Measurements from ENCODE around the gene RAB11FIP3. TPM values are rescaled to one million over a fixed set of nuclear protein-coding genes. Genes with fewer than 3 reads are reported as not detected.
A peak's percentile ranks its signal among the peaks of the same experiment; 100 is the strongest.

The RAB11FIP3 gene
- total RNA-seq, 1 experiment from 2014 or later: 12.8 TPM

GRCh38 chr16:389352-389751, 36.1 kb upstream of the RAB11FIP3 start:
- no peak overlapping the region for H2AFZ ChIP-seq (ENCODE audit: low read depth, low read length, poor library complexity, severe bottlenecking)
- no peak overlapping the region for H3K4me2 ChIP-seq (ENCODE audit: low read length)
- no peaks in the 10 kb centered on the region for H3K9me2 ChIP-seq (ENCODE audit: insufficient read depth)
- ChIA-PET POLR2A (interaction anchor here (0.7 kb wide), 1 partner anchor 12 kb away, joined by 3 read pairs; the partner anchor contains the start of gene DECR2), RAD21 (ENCODE audit: low non-redundant PET in 1 of 2, low total read pairs in 2 of 2, uncharacterized antibody in 2 of 2, unreplicated experiment in 2 of 2) (no interaction called here), CTCF (no interaction called here)
- DNase-seq (ENCODE audit: low read depth, low spot score) (no peak), ATAC-seq (no peak)
- no peaks in the 10 kb centered on the region for H3K36me3 ChIP-seq (ENCODE audit: control insufficient read depth in 1 of 2, insufficient read depth in 2 of 2, low read length in 2 of 2)
- H3K9ac ChIP-seq (ENCODE audit: low read length): no peak overlapping the region
- no peaks in the 10 kb centered on the region; a peak in 1 of 4 replicates for H3K9me3 ChIP-seq (ENCODE audit: control insufficient read depth in 1 of 2, insufficient read depth in 1 of 2, low read depth in 1 of 2, low read length in 2 of 2)
- no peaks in the 10 kb centered on the region for H4K20me1 ChIP-seq (ENCODE audit: insufficient read depth)
- H3K4me3 ChIP-seq (replicated peaks in 1 of 2; ENCODE audit: low read depth in 1 of 2, low read length in 2 of 2): no peak overlapping the region
- H3K79me2 ChIP-seq (ENCODE audit: insufficient read depth, low read length): no peaks in the 10 kb centered on the region
- intact Hi-C loops (cut with micrococcal nuclease): no loop called here
- peaks cover 0 to under 1% of the 10 kb centered on the region in 2 experiments; a peak in 1 of 4 replicates for H3K4me1 ChIP-seq (ENCODE audit: control insufficient read depth in 1 of 2, insufficient read depth in 2 of 2, low read length in 2 of 2)
- no peak for TF ChIP-seq ZNF274 (IDR thresholded peaks at IDR 0.05; ENCODE audit: low read depth, low read length)
- TF ChIP-seq CBX3 (IDR thresholded peaks at IDR 0.05; ENCODE audit: low read depth): no peak
- TF ChIP-seq SIN3A (IDR thresholded peaks at IDR 0.05; ENCODE audit: low read depth): no peak
- TF ChIP-seq MAX (IDR thresholded peaks at IDR 0.05): no peak
- no peak for TF ChIP-seq CEBPB (IDR thresholded peaks at IDR 0.05; ENCODE audit: low read depth)
- TF ChIP-seq ATF3 (IDR thresholded peaks at IDR 0.05): no peak
- no peak overlapping the region for H3K27ac ChIP-seq (ENCODE audit: low read depth, low read length)
- H3K27me3 ChIP-seq (ENCODE audit: insufficient read depth, low read length): no peaks in the 10 kb centered on the region
- no TSS peak for BruUV-seq (replicated peaks)

- no peaks in the 10 kb centered on the region for H3K36me3 ChIP-seq (ENCODE audit: control insufficient read depth in 1 of 2, insufficient read depth in 2 of 2, low read length in 2 of 2)
- ATAC-seq (peak; percentile 84), DNase-seq (ENCODE audit: low read depth, low spot score) (no peak)
- BruUV-seq (replicated peaks): no TSS peak
- H4K20me1 ChIP-seq (ENCODE audit: insufficient read depth): no peaks in the 10 kb centered on the region
- H2AFZ ChIP-seq (ENCODE audit: low read depth, low read length, poor library complexity, severe bottlenecking): no peak overlapping the region
- POLR2A ChIA-PET: no interaction called here
- CTCF ChIA-PET: interaction anchor here (0.5 to 1.6 kb wide), 4 partner anchors 96 to 193 kb away, joined by 3 to 6 read pairs (median 4); partner anchors contain the start of gene NHLRC4
- RAD21 ChIA-PET (ENCODE audit: low non-redundant PET in 1 of 2, low total read pairs in 2 of 2, uncharacterized antibody in 2 of 2, unreplicated experiment in 2 of 2): interaction anchor here in 1 of 2 experiments (0.7 kb wide), 2 partner anchors 96 to 127 kb away, joined by 3 read pairs; no protein-coding TSS in a partner anchor
- H3K4me1 ChIP-seq (ENCODE audit: control insufficient read depth in 1 of 2, insufficient read depth in 2 of 2, low read length in 2 of 2): peaks cover 3 to 9% of the 10 kb centered on the region in 2 experiments; a peak in 2 of 4 replicates
- H3K9me2 ChIP-seq (ENCODE audit: insufficient read depth): no peaks in the 10 kb centered on the region
- H3K4me2 ChIP-seq (ENCODE audit: low read length): no peak overlapping the region
- H3K27me3 ChIP-seq (ENCODE audit: insufficient read depth, low read length): no peaks in the 10 kb centered on the region
- no peak overlapping the region for H3K9ac ChIP-seq (ENCODE audit: low read length)
- no peak for TF ChIP-seq FOSL1 (IDR thresholded peaks at IDR 0.05; ENCODE audit: low read depth)
- peak; percentile 28 to 79 (median 74); a peak in 5 of 6 replicates for TF ChIP-seq CTCF (IDR thresholded peaks at IDR 0.05 in 2 of 3, conservative IDR thresholded peaks at IDR 0.05 in 1 of 3; ENCODE audit: borderline replicate concordance in 1 of 3, insufficient read depth in 1 of 3, low read depth in 2 of 3, low read length in 2 of 3)
- TF ChIP-seq CEBPB (IDR thresholded peaks at IDR 0.05; ENCODE audit: low read depth): no peak
- peak; percentile 39; the same call in 1 of the 2 replicates for TF ChIP-seq CBX3 (IDR thresholded peaks at IDR 0.05; ENCODE audit: low read depth)
- TF ChIP-seq RAD21 (IDR thresholded peaks at IDR 0.05; ENCODE audit: low read depth): peak; percentile 74
- intact Hi-C loops (cut with micrococcal nuclease): loop anchor here (10.0 kb wide), 1 partner anchor 103 kb away; no protein-coding TSS in a partner anchor
- H3K9me3 ChIP-seq (ENCODE audit: control insufficient read depth in 1 of 2, insufficient read depth in 1 of 2, low read depth in 1 of 2, low read length in 2 of 2): no peaks in the 10 kb centered on the region; a peak in 1 of 4 replicates
- no peak overlapping the region for H3K27ac ChIP-seq (ENCODE audit: low read depth, low read length)
- H3K79me2 ChIP-seq (ENCODE audit: insufficient read depth, low read length): no peaks in the 10 kb centered on the region
- H3K4me3 ChIP-seq (replicated peaks in 1 of 2; ENCODE audit: low read depth in 1 of 2, low read length in 2 of 2): no peak overlapping the region
Measured at GRCh38 chr16:391885-392335, 33.5 kb upstream of the RAB11FIP3 start.
